SW 1271 (cell line): ENCODE results near the gene RND3.

Experiments used
- DNase-seq, 2 experiments: peaks; one replicate each; lab custom pipeline; 2025; lab: John Stamatoyannopoulos, UW

RND3 gene

DNA sequence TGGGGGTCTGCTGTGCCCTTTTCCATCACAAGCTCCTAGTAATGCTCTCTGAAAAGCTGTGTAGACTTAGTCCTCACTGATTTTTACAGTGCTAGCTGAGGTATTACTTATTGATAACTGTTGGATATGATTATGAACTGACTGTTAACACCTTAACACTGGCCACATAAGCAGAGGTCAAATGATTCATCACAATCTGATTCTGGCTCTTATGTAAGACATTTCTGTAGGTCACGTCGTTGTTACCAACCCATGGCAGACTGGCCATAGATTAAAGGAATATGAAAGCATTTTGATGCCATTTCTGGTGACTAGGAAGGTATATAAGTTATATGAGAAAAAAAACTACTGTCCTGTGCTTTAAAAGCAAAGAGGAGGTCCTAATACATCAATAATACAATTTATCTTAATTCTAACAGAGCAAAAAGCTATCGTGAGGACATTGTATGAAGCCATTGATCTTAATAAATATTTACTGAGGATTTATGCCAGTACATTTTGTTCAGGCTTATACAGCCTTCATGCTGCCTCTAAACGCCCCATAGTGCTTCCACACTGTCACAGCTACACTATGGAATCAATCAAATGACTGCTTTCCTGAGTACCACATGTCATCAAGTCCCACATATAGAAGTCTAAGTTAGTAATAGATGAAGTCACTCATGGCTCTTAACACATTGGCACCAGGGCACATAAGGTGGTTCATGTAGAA, 6.9 kb upstream of the RND3 start:
- DNase-seq = no peak

DNA sequence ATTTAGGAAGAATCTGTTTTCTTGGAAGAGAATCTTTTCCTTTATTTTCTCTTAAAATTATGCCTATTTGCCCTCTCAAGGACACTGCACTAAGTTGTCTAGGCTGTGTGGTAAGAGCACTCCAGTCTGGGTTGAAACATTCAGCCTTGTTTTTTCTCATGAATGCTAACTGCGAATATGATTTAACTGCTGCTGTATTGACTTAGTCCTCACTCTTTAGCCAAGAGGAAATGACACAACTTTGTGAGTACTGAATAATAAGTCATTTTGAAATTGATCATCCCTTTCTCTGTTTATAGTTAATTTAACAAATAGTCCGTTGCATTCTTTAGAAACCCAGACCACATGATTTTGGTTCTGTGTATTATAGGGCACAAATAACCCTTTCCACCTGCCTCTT, 4.5 kb upstream of the RND3 start:
- no peak for DNase-seq

- no peak for DNase-seq
These were observed 4.0 kb upstream of the RND3 start for GRCh38 chr2:150491430-150491829.

DNA sequence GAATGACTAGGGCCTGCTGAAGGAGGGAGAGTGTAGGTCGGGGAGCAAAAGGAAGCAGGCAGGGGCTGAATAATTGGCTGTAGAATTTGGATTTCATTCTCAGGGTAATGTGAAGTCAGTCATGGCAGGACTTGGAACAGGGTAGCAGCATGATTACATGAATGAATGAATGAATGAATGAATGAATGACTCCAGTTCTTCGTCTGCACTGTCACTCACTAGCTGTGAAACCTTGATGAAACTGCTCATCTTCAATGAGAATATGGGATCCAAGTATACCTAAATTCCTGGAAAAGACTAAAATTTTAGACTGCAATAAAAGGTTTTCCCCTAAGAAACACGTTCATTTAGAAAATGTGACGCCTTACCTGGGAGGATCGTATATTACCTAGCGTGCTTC, 3.0 kb upstream of the RND3 start:
- no peak for DNase-seq

DNA sequence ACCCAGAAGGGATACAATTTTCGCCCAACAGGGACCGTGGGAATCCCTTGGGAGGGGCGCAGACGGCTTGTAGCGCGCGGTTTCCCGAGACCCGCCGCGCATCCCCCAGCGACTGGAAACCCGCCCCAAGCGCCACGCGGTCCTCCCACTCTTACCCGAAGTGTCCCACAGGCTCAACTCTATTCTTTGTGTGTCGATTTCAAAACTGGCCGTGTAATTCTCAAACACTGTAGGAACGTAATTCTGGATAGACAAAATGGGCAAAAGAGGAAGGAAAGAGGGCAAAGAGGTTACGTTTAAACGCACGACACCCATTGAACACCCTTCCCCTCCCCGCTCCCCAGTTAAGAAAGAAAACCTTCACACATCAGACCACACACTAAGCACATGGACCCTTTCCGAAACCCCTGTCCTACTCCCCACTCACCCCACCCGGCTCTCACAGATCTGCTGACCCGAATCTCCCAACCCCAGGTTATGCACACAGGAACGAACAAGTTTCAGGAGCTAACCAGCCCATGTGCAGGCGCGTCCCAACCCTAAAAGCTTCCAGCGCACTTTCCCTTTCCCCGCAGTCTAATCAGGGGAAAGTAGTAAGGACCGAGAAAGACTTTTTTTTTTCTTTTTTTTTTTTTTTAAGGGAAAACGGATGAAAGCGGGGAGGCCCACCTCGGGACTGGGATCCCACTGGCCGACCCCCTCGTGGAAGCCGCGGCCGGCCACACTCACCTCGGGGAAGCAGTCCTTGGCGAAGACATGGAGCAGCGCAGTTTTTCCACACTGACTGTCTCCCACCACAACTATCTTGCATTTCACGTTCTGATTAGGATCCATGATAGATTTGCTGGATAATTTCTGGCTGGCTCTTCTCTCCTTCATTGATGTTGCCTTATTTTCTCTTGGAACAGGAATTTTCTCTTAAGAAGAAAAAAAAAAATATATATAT, 655 bp downstream of the RND3 start:
- peak in 1 of 2 experiments; percentile 45 for DNase-seq

GRCh38 chr2:150485871-150486538, 1.5 kb downstream of the RND3 start:
- DNase-seq = peak; percentile 51 to 72

GRCh38 chr2:150485114-150485870, 2.2 kb downstream of the RND3 start:
- peak; percentile 49 to 65 for DNase-seq

- DNase-seq = no peak
These were observed 2.9 kb downstream of the RND3 start for GRCh38 chr2:150484461-150485021.

- DNase-seq = no peak
These were observed 3.5 kb downstream of the RND3 start for GRCh38 chr2:150484006-150484405.

DNA sequence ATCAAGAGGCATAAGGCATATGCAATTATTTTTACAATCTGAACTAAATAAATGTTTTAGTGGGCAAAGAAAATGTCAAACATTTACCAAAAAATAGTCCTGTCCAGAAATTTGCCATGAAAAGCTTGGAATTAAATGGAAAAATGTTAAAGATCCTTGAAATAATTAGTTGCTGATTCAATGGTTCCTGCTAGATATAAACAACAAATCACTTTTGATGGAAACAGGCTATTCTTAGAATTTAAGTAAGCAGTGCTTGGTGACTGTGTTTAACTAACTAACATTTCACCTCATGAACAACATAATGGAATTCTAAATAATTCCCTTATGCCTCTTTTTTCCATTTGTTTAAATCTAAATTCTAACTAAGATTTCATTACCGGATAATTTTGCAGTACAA, 3.9 kb downstream of the RND3 start:
- no peak for DNase-seq

DNA sequence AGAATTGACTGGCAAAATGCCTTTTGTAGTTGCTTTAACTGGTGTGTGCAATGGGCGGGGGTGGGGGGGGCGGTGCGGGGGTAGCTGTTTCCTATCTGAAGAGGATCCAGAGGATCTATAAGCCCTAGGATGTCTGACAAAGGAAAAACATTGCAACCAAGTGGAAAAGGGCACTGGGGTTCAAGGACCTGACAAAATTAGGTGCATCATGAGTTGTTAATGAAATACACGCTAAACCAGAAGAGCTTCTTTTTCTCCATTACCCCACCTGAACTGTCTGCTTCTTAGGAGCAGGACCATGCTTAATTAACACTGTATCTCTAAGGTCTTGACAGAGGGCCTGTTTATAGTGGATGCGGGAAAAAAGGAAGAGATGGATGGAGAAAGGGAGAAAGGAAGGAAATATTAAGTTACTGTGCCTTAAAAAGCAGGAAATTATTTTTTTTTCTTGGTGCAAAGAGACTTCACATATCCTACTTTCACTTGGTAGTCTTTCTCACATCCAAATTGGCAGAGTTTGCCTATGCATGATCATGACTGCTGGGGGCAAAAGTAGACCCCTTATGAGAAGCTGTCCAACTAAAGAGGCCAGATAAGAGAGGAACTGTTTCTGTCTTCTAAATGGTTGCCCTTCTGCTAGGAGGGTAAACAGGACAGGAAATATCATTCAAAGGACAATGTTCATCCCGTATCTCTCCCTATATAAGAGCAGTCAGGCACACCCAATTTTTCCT, 4.6 kb downstream of the RND3 start:
- DNase-seq = no peak

DNA sequence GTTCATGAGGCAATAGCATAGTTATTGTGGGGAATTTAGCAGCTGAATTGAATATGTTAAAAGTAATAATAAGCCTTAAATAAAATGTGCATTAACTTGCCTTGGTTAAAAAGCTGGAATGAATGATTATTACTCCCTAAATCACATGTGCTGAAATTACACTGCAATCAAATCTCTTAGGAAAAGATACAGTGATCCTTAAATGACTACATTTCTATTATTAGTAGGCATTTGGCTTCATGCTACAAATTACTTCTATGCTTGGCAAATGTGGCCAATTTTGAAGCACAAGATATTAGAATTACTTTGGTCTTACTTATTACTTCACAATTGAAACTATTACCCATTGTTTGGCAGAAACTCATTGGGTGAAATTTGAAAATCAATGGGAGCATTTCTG, 5.4 kb downstream of the RND3 start:
- DNase-seq = no peak

DNA sequence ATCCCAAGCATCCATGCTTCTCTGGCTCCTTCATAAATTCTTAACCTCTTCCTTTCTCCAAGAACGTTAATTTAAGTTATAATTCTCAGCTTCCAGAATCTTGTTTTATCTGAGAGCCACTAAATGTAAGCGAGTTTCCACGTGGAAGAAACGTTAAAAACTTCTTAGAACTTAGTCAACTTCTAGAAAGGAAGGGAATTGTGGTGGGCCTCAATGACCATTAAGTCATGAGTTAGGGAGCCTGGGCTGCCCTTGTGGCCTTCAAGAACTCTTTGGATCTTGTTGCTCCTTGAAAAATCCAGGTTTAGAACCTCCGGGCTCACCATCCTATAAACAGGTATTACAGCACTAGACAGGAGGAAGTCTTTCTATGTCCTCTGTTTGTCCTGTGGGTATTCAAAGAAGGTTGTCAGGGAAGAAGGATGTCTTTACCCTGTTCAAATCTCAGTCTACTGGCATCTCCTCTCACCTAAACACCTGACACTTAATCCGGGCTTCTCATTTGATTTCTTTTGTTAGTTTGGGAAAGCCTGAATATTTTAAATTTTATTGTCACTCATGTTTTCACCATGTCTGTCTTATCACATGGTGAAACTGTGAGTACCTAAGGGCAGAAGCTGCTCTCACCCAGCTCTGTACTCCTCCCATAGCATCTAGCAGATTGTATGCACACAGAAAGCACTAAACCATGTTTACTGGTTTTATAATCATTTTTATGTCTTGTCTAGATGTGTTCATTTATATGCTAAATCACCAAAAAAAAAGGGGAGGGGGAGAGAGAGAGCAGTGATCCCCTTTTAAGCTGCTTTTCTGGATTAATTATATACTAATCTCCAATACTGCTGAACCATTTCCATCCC, 6.3 kb downstream of the RND3 start:
- DNase-seq = no peak

- peak in 1 of 2 experiments; percentile 45 for DNase-seq
These were observed 7.2 kb downstream of the RND3 start for GRCh38 chr2:150480241-150480640.

DNA sequence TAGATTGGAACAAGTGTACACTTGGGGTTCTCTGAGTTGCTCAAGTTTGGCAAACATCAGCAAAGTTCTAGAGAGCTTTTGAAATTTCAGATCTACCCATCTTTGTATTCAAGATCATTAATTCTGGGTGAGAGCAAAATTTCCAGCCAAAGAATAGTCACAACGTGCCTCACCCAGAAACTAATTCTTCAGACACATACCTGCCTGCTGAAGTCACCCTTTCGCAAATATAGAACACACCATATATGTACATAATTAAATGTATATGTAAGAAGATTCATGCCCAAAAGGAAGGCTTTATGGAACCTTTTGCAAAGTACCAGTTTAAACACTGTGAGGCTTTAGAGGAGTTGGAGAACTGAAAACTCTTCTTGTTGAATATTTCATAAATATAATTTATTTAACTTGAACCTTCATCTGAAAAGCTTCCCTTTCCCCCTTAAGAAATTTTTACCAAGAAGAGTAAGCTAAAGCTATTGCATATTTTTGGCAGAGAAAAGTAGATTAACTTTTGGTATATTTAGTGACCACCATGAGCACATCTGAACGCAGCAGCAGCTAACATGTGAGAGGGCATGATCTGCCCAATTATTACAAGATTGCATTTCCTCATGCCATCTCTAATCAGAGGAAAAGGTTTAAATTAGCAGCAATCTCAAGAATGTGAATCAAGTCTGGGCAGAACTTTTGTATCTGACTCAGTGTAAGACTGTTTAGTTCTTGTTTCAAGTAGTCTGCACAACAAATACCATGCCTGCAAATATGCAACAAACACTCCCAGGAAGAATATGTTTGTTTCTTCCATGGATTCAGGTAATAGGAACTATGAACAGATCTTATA, 8.2 kb downstream of the RND3 start:
- peak in 1 of 2 experiments; percentile 27 for DNase-seq

DNA sequence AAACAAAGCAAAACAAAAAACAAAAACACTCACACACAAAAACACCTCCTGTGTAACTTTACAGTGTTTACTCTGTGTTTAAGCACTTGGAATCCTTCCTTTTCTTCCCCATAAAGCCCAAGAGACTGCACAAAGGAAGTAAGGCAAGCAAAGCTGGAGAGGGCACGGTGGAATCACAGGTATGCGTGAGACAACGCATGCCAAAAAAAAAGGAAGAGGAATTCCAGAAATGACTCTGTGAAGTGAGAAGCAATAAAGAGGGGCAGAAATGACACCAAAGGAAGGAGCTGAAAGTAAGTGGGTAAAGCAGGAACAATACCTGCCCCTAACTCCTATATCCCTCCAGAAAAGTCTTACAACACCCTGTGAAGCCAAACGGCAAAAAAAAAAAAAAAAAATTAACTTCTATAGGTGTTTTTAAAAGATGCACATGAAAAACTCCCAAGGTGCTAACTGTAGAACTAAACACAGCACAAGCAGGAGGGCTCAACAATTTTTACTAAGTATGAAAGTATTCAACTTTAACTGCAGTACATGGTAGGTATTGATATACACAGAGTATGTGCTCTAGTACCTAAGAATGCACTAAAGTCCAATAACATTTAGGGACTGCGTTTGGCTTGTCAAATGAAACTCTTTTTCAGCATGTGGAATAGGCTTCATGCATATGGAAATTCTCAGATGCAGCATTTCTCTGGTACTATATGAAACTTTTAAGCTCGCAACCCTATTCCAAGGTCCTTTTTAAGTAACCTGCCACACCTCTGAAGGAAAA, 9.1 kb downstream of the RND3 start:
- DNase-seq = peak in 1 of 2 experiments; percentile 22

GRCh38 chr2:150477347-150477746, 10.1 kb downstream of the RND3 start:
- no peak for DNase-seq

GRCh38 chr2:150476809-150477302, 10.6 kb downstream of the RND3 start:
- no peak for DNase-seq
